Ovary (tissue), 3 donors: ENCODE measurements around the gene NELL1.
"Not testable (repeated sequence)": the region's sequence is repeated elsewhere in the genome, so short reads cannot be mapped to it uniquely, and the experiment has no call there.

Experiments used
- POLR2A ChIP-seq: fragments of 450-650 bp; IDR thresholded peaks from one replicate; pipeline ENCODE4 v1.6.1; 2017; ENCODE audit warnings: antibody characterized with exemption, mild to moderate bottlenecking, moderate library complexity
- TF ChIP-seq, protein P1 (sequence below), 3 donors: fragments of 450-650 bp in 2 of 3; fragments of 200-600 bp in 1 of 3; IDR thresholded peaks; one replicate each; pipeline versions ENCODE4 v1.5.1 to v1.8.0; 2016 to 2022; ENCODE audit warnings: antibody characterized with exemption in 3 of 3, mild to moderate bottlenecking in 1 of 3
- donor health status: DM: no; HTN: no; CAD: no.

DNA sequence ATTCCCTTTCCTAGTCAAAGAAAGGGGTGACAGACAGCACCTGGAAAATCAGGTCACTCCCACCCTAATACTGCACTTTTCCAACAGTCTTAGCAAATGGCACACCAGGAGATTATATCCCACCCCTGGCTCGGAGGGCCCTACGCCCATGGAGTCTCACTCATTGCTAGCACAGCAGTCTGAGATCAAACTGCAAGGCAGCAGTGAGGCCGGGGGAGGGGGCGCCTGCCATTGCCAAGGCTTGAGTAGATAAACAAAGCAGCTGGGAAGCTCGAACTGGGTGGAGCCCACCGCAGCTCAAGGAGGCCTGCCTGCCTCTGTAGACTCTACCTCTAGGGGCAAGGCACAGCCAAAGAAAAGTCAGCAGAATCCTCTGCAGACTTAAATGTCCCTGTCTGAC, 602.8 kb downstream of the NELL1 start:
- TF ChIP-seq, protein P1, sequence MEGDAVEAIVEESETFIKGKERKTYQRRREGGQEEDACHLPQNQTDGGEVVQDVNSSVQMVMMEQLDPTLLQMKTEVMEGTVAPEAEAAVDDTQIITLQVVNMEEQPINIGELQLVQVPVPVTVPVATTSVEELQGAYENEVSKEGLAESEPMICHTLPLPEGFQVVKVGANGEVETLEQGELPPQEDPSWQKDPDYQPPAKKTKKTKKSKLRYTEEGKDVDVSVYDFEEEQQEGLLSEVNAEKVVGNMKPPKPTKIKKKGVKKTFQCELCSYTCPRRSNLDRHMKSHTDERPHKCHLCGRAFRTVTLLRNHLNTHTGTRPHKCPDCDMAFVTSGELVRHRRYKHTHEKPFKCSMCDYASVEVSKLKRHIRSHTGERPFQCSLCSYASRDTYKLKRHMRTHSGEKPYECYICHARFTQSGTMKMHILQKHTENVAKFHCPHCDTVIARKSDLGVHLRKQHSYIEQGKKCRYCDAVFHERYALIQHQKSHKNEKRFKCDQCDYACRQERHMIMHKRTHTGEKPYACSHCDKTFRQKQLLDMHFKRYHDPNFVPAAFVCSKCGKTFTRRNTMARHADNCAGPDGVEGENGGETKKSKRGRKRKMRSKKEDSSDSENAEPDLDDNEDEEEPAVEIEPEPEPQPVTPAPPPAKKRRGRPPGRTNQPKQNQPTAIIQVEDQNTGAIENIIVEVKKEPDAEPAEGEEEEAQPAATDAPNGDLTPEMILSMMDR (IDR thresholded peaks at IDR 0.05), result not testable (repeated sequence)
- not testable (repeated sequence) for TF ChIP-seq POLR2A
